K562 (cell line): ENCODE measurements around the gene WASF2. TPM values are rescaled to one million over a fixed set of nuclear protein-coding genes. Genes with fewer than 3 reads are reported as not detected.

Experiments used
- ATAC-seq: fragments of 200-7000 bp; cut with Tn5 transposase; 3 replicates; pipeline ENCODE4 v1.9.1; 2020; ENCODE audit warnings: moderate library complexity
- BruUV-seq: library from RNA; stranded (reverse); fragments of 400-500 nt; replicated peaks from 2 replicates; lab custom pipeline; 2021; lab: Mats Ljungman, UMichigan
- CTCF ChIA-PET: fragments of 300-600 bp; formaldehyde crosslinking; extraction: SDS; loops from one replicate; lab custom pipeline; 2021; ENCODE audit warnings: low intra/inter-chr PET ratio; lab: Yijun Ruan, JAX
- POLR2A ChIA-PET: fragments of 300-600, 350-650 bp; sonication (Branson Sonifier 250); formaldehyde crosslinking; extraction: SDS; loops from one replicate; lab custom pipeline; 2021; ENCODE audit warnings: antibody characterized with exemption, inconsistent platforms; lab: Yijun Ruan, JAX
- DNase-seq, 4 experiments: peaks; one replicate each; pipeline versions ENCODE4 v3.0.0 to v3.0.0-alpha.2; 2011 to 2018; ENCODE audit warnings: low spot score in 3 of 4, mixed read lengths in 3 of 4; ENCODE audit errors: extremely low read depth in 1 of 4
- FAIRE-seq: peaks from 2 replicates; lab custom pipeline; 2011; peaks lifted over from hg19 to GRCh38; lab: Jason Lieb, UNC
- H2AFZ ChIP-seq: 2 replicates; pipeline ENCODE4 v1.6.0; 2011; ENCODE audit warnings: low read depth, low read length, control low read depth, inconsistent platforms
- H3K27ac ChIP-seq: fragments of 200-600 bp; 3 replicates; pipeline ENCODE4 v1.8.0; 2011; ENCODE audit warnings: low read depth, mild to moderate bottlenecking, control low read depth, inconsistent platforms, low read length, moderate library complexity, mixed read lengths; ENCODE audit errors: extremely low read depth
- H3K27me3 ChIP-seq, 2 experiments: fragments of 300-600 bp in 1 of 2; 2 replicates in 1 of 2; 3 replicates in 1 of 2; pipeline versions ENCODE4 v1.6.0 to v1.8.0; 2011; ENCODE audit warnings: inconsistent platforms in 2 of 2, low read length in 2 of 2, mild to moderate bottlenecking in 1 of 2, mixed read lengths in 1 of 2, moderate library complexity in 1 of 2; ENCODE audit not compliant: control insufficient read depth in 2 of 2, insufficient read depth in 2 of 2
- H3K36me3 ChIP-seq: fragments of 300-600 bp; 3 replicates; pipeline ENCODE4 v1.8.0; 2011; ENCODE audit warnings: mild to moderate bottlenecking, low read length, inconsistent platforms; ENCODE audit not compliant: control insufficient read depth, insufficient read depth
- H3K4me1 ChIP-seq, 2 experiments: fragments of 200-600 bp in 1 of 2; replicated peaks in 1 of 2; 2 replicates in 1 of 2; 3 replicates in 1 of 2; pipeline versions ENCODE4 v1.5.1 to v1.8.0; 2011; ENCODE audit warnings: inconsistent platforms in 2 of 2, low read length in 2 of 2, mild to moderate bottlenecking in 1 of 2, mixed read lengths in 1 of 2, moderate library complexity in 1 of 2; ENCODE audit not compliant: control insufficient read depth in 2 of 2, insufficient read depth in 2 of 2
- H3K4me2 ChIP-seq: 2 replicates; pipeline ENCODE4 v1.6.1; 2011; ENCODE audit warnings: low read length, control low read depth, inconsistent platforms, mixed read lengths; ENCODE audit not compliant: insufficient read depth
- H3K4me3 ChIP-seq: fragments of 200-600 bp; sonication (generic), shearing (Covaris generic); 2 replicates; pipeline ENCODE4 v1.5.1; 2016; ENCODE audit warnings: control low read depth, inconsistent platforms
- H3K79me2 ChIP-seq: fragments of 200-600 bp; 3 replicates; pipeline ENCODE4 v1.8.0; 2011; ENCODE audit warnings: low read length, inconsistent platforms; ENCODE audit not compliant: control insufficient read depth, insufficient read depth
- H3K9ac ChIP-seq, 2 experiments: 2 replicates each; pipeline versions ENCODE4 v1.6.0 to v1.6.1; 2011; ENCODE audit warnings: low read depth in 2 of 2, low read length in 2 of 2, control low read depth in 1 of 2, inconsistent platforms in 1 of 2, mild to moderate bottlenecking in 1 of 2, mixed read lengths in 1 of 2; ENCODE audit not compliant: insufficient read depth in 1 of 2
- H3K9me1 ChIP-seq: one replicate; pipeline ENCODE4 v1.6.0; 2011; ENCODE audit warnings: inconsistent platforms, mild to moderate bottlenecking, low read length, moderate library complexity; ENCODE audit not compliant: control insufficient read depth, insufficient read depth
- H3K9me3 ChIP-seq: replicated peaks from 2 replicates; pipeline ENCODE4 v1.5.1; 2011; ENCODE audit warnings: low read depth, low read length, inconsistent platforms; ENCODE audit not compliant: control insufficient read depth, insufficient read depth
- H4K20me1 ChIP-seq: replicated peaks from 2 replicates; pipeline ENCODE4 v1.6.1; 2011; ENCODE audit warnings: low read length, inconsistent platforms, mixed read lengths; ENCODE audit not compliant: control insufficient read depth, insufficient read depth
- ASH1L ChIP-seq: fragments of 450-650 bp; IDR thresholded peaks from 2 replicates; pipeline ENCODE4 v1.6.1; 2018; ENCODE audit warnings: borderline replicate concordance, mild to moderate bottlenecking, low read depth; ENCODE audit not compliant: partially characterized antibody
- BCOR ChIP-seq: fragments of 450-650 bp; IDR thresholded peaks from 2 replicates; pipeline ENCODE4 v1.6.1; 2016
- BRD9 ChIP-seq: fragments of 450-650 bp; IDR thresholded peaks from 2 replicates; pipeline ENCODE4 v1.6.1; 2018; ENCODE audit warnings: low read depth; ENCODE audit not compliant: partially characterized antibody
- DMBX1 ChIP-seq: fragments of 250-450 bp; sonication (Bioruptor Pico); IDR thresholded peaks from 2 replicates; pipeline ENCODE4 v1.8.0; 2022; ENCODE audit warnings: inconsistent platforms, mild to moderate bottlenecking, moderate library complexity, borderline replicate concordance
- HCFC1 ChIP-seq: IDR thresholded peaks from 2 replicates; pipeline ENCODE4 v1.6.1; 2012; ENCODE audit warnings: low read depth, low read length, improper control_type of control experiment
- KAT7 ChIP-seq: sonication (generic); formaldehyde crosslinking; IDR thresholded peaks from 2 replicates; pipeline ENCODE4 v1.8.0; 2022; ENCODE audit warnings: missing genetic modification reagents, mild to moderate bottlenecking, borderline replicate concordance
- PTBP1 ChIP-seq: fragments of 200-400 bp; formaldehyde crosslinking; IDR thresholded peaks from 2 replicates; pipeline ENCODE4 v1.6.1; 2017; ENCODE audit warnings: low read depth, low read length
- SMARCE1 ChIP-seq: fragments of 450-650 bp; IDR thresholded peaks from 2 replicates; pipeline ENCODE4 v1.7.1; 2016; ENCODE audit warnings: mild to moderate bottlenecking
- TBL1XR1 ChIP-seq, 2 experiments: IDR thresholded peaks; 2 replicates each; pipeline ENCODE4 v1.6.1; 2012; ENCODE audit warnings: improper control_type of control experiment in 2 of 2, low read length in 2 of 2, mild to moderate bottlenecking in 1 of 2
- TOE1 ChIP-seq, 2 experiments: fragments of 450-650 bp in 1 of 2; sonication (generic) in 1 of 2; formaldehyde crosslinking in 1 of 2; IDR thresholded peaks; 2 replicates each; pipeline versions ENCODE4 v1.7.1 to v1.8.0; 2016 to 2022; ENCODE audit warnings: borderline replicate concordance in 2 of 2, mild to moderate bottlenecking in 2 of 2, antibody characterized with exemption in 1 of 2, inconsistent platforms in 1 of 2, low read depth in 1 of 2, missing genetic modification reagents in 1 of 2, moderate library complexity in 1 of 2
- ZNF12 ChIP-seq: sonication (generic); formaldehyde crosslinking; IDR thresholded peaks from 2 replicates; pipeline ENCODE4 v1.4.0; 2020; ENCODE audit warnings: mild to moderate bottlenecking, missing genetic modification reagents
- ZNF174 ChIP-seq: fragments of 250-450 bp; sonication (Bioruptor Pico); IDR thresholded peaks from 2 replicates; pipeline ENCODE4 v1.4.0; 2020; ENCODE audit warnings: mild to moderate bottlenecking
- ZNF3 ChIP-seq: fragments of 250-450 bp; sonication (Bioruptor Pico); IDR thresholded peaks from 2 replicates; pipeline ENCODE4 v1.5.0; 2021; ENCODE audit warnings: mild to moderate bottlenecking, moderate library complexity
- WGBS: fragments of 100-300 bp; shearing (Covaris generic); methylation state at CpG from one replicate; pipeline ENCODE4 v1.1.6; 2016; ENCODE audit warnings: low coverage, mixed read lengths; ENCODE audit not compliant: insufficient coverage; ENCODE audit errors: missing lambda C conversion rate; 5-methylcytosine and 5-hydroxymethylcytosine counted together
- in situ Hi-C: fragments of 300-500 bp; cut with MboI; formaldehyde crosslinking; loops from 4 replicates; pipeline ENCODE4 v1.15.0; 2018; ENCODE audit warnings: inconsistent platforms, mixed read lengths
- intact Hi-C: fragments of 100-400 bp; cut with micrococcal nuclease; formaldehyde crosslinking; loops from 2 replicates; pipeline ENCODE4 v1.14.2; 2022
- polyA plus RNA-seq, 8 experiments: library from polyadenylated mRNA; depleted of rRNA in 4 of 8; stranded (reverse) in 5 of 8; unstranded in 3 of 8; fragments of >200 nt; fragmentation: Nextera tagmentation in 2 of 8; fragmentation: Illumina TruSeq in 1 of 8; extraction: Ambion mirVana in 2 of 8; extraction: Trizol in 1 of 8; gene quantifications; 2 replicates each; pipeline versions ENCODE4 v1.2.1 to v1.2.3, GENCODE V29; 2011 to 2014; ENCODE audit warnings: inconsistent platforms in 1 of 8, missing spikeins in 1 of 8
- total RNA-seq, 7 experiments: library from RNA; depleted of rRNA in 6 of 7; stranded (reverse); fragments of >200 nt in 6 of 7; fragmentation: Illumina TruSeq in 2 of 7; extraction: Trizol in 2 of 7; gene quantifications; 2 replicates each; pipeline versions ENCODE4 v1.2.1 to v1.2.3, GENCODE V29; 2011 to 2021; ENCODE audit warnings: low replicate concordance in 1 of 7
- TF ChIP-seq, protein P1 (sequence below): sonication (generic); formaldehyde crosslinking; IDR thresholded peaks from 2 replicates; pipeline ENCODE4 v1.8.1; 2023; ENCODE audit warnings: mild to moderate bottlenecking, missing genetic modification reagents
- TF ChIP-seq, protein P2 (sequence below): fragments of 450-650 bp; IDR thresholded peaks from 2 replicates; pipeline ENCODE4 v1.6.1; 2017; ENCODE audit warnings: antibody characterized with exemption, mild to moderate bottlenecking

Gene WASF2
- total and polyA plus RNA-seq, 9 of the 15 experiments (the other 6 are each of a cell fraction or from before 2014, with no cell fraction given): 8.2 to 163 (median 31.2) TPM

DNA sequence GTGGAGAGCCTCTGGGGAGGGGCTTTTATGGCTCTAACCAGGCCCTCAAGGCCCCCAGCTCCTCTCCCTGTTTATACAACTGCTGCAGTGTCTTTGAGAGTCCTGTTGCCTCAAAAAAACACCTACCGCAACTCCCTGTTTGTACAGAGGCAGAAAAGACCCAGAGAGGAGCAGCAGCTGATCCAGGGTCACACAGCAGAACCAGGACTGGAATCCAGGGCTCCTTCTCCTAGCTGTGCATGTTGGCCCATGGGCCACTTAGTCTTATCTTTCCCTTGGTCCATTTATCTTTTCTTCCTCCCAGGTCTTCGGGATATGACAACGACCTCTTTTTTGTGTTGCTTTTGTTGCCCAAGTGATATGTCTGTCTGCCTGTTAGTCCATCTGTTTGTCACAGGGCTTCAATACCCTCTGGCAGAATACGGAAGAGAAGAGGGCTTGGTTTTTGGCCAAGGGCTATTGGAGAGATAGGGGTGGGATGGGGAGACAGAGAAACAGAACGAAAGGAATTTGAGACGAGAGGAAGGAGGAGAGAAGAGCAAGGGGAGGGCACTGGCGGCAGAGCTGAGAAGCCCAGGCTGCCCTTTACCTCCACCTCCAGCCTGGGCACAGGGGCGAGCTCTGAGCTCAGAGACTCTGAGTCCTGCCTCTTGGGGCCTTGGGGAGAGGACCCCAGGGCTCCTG is 33.5 kb upstream of the WASF2 start:
- no peak for ATAC-seq
- Histone ChIP-seq H3K36me3 (no peaks in the 10 kb centered on the region; the same call in 2 of the 3 replicates), H3K9me1 (no peaks in the 10 kb centered on the region), H3K9me3 (no peaks in the 10 kb centered on the region), H2AFZ (peak overlapping the region; percentile 98), H3K27me3 (no peaks in the 10 kb centered on the region), H3K9ac (peak overlapping the region; percentile 47 to 88; a peak in 3 of 4 replicates), H4K20me1 (no peaks in the 10 kb centered on the region), H3K4me1 (peaks cover 43 to 87% of the 10 kb centered on the region in 2 experiments), H3K4me3 (no peak overlapping the region), H3K79me2 (peaks cover 32% of the 10 kb centered on the region), H3K4me2 (peak overlapping the region; percentile 34; the same call in 1 of the 2 replicates), H3K27ac (peak overlapping the region; percentile 41)
- BruUV-seq: no TSS peak
- CTCF ChIA-PET: interaction anchor here (0.6 to 1.6 kb wide), 2 partner anchors 83 to 85 kb away, joined by 3 to 6 read pairs; no protein-coding TSS in a partner anchor
- POLR2A ChIA-PET: interaction anchor here (0.6 to 1.8 kb wide), 6 partner anchors 9 to 1344 kb away, joined by 3 to 6 read pairs (median 5); partner anchors contain the start of gene WASF2
- WGBS: 46% methylated on average over 8 of the region's 8 CpGs
- intact Hi-C loops (loop anchor here (1.0 to 2.0 kb wide), 3 partner anchors 19 to 83 kb away; no protein-coding TSS in a partner anchor), in situ Hi-C loops (no loop called here)
- DNase-seq: no peak
- peak; percentile 69 for FAIRE-seq
- TF ChIP-seq, protein P1, sequence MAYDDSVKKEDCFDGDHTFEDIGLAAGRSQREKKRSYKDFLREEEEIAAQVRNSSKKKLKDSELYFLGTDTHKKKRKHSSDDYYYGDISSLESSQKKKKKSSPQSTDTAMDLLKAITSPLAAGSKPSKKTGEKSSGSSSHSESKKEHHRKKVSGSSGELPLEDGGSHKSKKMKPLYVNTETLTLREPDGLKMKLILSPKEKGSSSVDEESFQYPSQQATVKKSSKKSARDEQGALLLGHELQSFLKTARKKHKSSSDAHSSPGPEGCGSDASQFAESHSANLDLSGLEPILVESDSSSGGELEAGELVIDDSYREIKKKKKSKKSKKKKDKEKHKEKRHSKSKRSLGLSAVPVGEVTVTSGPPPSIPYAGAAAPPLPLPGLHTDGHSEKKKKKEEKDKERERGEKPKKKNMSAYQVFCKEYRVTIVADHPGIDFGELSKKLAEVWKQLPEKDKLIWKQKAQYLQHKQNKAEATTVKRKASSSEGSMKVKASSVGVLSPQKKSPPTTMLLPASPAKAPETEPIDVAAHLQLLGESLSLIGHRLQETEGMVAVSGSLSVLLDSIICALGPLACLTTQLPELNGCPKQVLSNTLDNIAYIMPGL (CRISPR knock-in tag): no peak
- TF ChIP-seq BCOR: peak; percentile 99
- 0 out of 2 replicates have a peak, but pooled peaks have one; percentile 9 for TF ChIP-seq HCFC1
- TF ChIP-seq TOE1 (IDR thresholded peaks at IDR 0.05; ENCODE audit: borderline replicate concordance): 0 out of 2 replicates have a peak, but pooled peaks have one; percentile 30
- no peak for TF ChIP-seq TOE1 (CRISPR knock-in tag; IDR thresholded peaks at IDR 0.05; ENCODE audit: borderline replicate concordance, low read depth)
- 0 out of 2 replicates have a peak, but pooled peaks have one; percentile 43 for TF ChIP-seq DMBX1 (CRISPR knock-in tag)
- peak; percentile 66 for TF ChIP-seq KAT7 (CRISPR knock-in tag)
- TF ChIP-seq ASH1L: no peak
- no peak for TF ChIP-seq ZNF174 (CRISPR knock-in tag)
- TF ChIP-seq PTBP1: peak; percentile 66; the same call in 1 of the 2 replicates
- 0 out of 2 replicates have a peak, but pooled peaks have one; percentile 9 for TF ChIP-seq SMARCE1
- peak; percentile 82 for TF ChIP-seq BRD9
- TF ChIP-seq TBL1XR1 (IDR thresholded peaks at IDR 0.05; ENCODE audit: low read length in 2 of 2): 0 out of 4 replicates have a peak, but pooled peaks of 1 of the 2 experiments have one; percentile 10
- TF ChIP-seq, protein P2, sequence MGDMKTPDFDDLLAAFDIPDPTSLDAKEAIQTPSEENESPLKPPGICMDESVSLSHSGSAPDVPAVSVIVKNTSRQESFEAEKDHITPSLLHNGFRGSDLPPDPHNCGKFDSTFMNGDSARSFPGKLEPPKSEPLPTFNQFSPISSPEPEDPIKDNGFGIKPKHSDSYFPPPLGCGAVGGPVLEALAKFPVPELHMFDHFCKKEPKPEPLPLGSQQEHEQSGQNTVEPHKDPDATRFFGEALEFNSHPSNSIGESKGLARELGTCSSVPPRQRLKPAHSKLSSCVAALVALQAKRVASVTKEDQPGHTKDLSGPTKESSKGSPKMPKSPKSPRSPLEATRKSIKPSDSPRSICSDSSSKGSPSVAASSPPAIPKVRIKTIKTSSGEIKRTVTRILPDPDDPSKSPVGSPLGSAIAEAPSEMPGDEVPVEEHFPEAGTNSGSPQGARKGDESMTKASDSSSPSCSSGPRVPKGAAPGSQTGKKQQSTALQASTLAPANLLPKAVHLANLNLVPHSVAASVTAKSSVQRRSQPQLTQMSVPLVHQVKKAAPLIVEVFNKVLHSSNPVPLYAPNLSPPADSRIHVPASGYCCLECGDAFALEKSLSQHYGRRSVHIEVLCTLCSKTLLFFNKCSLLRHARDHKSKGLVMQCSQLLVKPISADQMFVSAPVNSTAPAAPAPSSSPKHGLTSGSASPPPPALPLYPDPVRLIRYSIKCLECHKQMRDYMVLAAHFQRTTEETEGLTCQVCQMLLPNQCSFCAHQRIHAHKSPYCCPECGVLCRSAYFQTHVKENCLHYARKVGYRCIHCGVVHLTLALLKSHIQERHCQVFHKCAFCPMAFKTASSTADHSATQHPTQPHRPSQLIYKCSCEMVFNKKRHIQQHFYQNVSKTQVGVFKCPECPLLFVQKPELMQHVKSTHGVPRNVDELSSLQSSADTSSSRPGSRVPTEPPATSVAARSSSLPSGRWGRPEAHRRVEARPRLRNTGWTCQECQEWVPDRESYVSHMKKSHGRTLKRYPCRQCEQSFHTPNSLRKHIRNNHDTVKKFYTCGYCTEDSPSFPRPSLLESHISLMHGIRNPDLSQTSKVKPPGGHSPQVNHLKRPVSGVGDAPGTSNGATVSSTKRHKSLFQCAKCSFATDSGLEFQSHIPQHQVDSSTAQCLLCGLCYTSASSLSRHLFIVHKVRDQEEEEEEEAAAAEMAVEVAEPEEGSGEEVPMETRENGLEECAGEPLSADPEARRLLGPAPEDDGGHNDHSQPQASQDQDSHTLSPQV: peak; percentile 40; the same call in 1 of the 2 replicates
- TF ChIP-seq ZNF12 (CRISPR knock-in tag): 0 out of 2 replicates have a peak, but pooled peaks have one; percentile 63
- TF ChIP-seq ZNF3 (CRISPR knock-in tag): no peak
